MCF 10A (cell line): ENCODE measurements around the gene RPN1. TPM values are rescaled to one million over a fixed set of nuclear protein-coding genes. Genes with fewer than 3 reads are reported as not detected.

Experiments used
- BruUV-seq: library from RNA; stranded (reverse); fragments of 400-500 nt; replicated peaks from 2 replicates; lab custom pipeline; 2021; lab: Mats Ljungman, UMichigan
- CTCF ChIA-PET: fragments of 300-600 bp; sonication (Branson Sonifier 250); formaldehyde crosslinking; extraction: SDS; loops from one replicate; lab custom pipeline; 2021; ENCODE audit warnings: antibody characterized with exemption, inconsistent platforms; lab: Yijun Ruan, JAX
- POLR2A ChIA-PET: fragments of 300-600, 350-650 bp; sonication (Branson Sonifier 250); formaldehyde crosslinking; extraction: SDS; loops from one replicate; lab custom pipeline; 2020; ENCODE audit warnings: antibody characterized with exemption, inconsistent platforms; lab: Yijun Ruan, JAX
- DNase-seq: peaks from one replicate; pipeline ENCODE4 v3.0.0-alpha.2; 2018; ENCODE audit not compliant: unreplicated experiment
- H3K27ac Mint-ChIP-seq: one replicate; pipeline ENCODE4 v1.8.0; 2022; ENCODE audit warnings: mild to moderate bottlenecking, low read depth, mixed read lengths; ENCODE audit not compliant: unreplicated experiment
- H3K27me3 Mint-ChIP-seq: one replicate; pipeline ENCODE4 v1.8.0; 2022; ENCODE audit warnings: mixed read lengths; ENCODE audit not compliant: insufficient read depth, unreplicated experiment
- H3K36me3 Mint-ChIP-seq: one replicate; pipeline ENCODE4 v1.8.0; 2022; ENCODE audit warnings: mild to moderate bottlenecking, moderate library complexity, mixed read lengths; ENCODE audit not compliant: insufficient read depth, unreplicated experiment
- H3K4me1 Mint-ChIP-seq: one replicate; pipeline ENCODE4 v1.8.0; 2022; ENCODE audit warnings: mixed read lengths; ENCODE audit not compliant: insufficient read depth, unreplicated experiment
- H3K4me3 Mint-ChIP-seq: one replicate; pipeline ENCODE4 v1.8.0; 2022; ENCODE audit warnings: mild to moderate bottlenecking, moderate library complexity, mixed read lengths; ENCODE audit not compliant: unreplicated experiment
- H3K9me3 Mint-ChIP-seq: one replicate; pipeline ENCODE4 v1.8.0; 2022; ENCODE audit warnings: mixed read lengths; ENCODE audit not compliant: unreplicated experiment
- CTCF ChIP-seq: fragments of 200-600 bp; IDR thresholded peaks from one replicate; pipeline ENCODE4 v1.8.0; 2022; ENCODE audit warnings: antibody characterized with exemption, mild to moderate bottlenecking; ENCODE audit not compliant: unreplicated experiment
- intact Hi-C: fragments of 100-400 bp; cut with micrococcal nuclease; formaldehyde crosslinking; loops from 2 replicates; pipeline ENCODE4 v1.14.1; 2022
- total RNA-seq: library from RNA; stranded (reverse); gene quantifications from 2 replicates; pipeline ENCODE4 v1.2.3, GENCODE V29; 2022

RPN1 gene
- total RNA-seq, 1 experiment from 2014 or later: 240 TPM

DNA sequence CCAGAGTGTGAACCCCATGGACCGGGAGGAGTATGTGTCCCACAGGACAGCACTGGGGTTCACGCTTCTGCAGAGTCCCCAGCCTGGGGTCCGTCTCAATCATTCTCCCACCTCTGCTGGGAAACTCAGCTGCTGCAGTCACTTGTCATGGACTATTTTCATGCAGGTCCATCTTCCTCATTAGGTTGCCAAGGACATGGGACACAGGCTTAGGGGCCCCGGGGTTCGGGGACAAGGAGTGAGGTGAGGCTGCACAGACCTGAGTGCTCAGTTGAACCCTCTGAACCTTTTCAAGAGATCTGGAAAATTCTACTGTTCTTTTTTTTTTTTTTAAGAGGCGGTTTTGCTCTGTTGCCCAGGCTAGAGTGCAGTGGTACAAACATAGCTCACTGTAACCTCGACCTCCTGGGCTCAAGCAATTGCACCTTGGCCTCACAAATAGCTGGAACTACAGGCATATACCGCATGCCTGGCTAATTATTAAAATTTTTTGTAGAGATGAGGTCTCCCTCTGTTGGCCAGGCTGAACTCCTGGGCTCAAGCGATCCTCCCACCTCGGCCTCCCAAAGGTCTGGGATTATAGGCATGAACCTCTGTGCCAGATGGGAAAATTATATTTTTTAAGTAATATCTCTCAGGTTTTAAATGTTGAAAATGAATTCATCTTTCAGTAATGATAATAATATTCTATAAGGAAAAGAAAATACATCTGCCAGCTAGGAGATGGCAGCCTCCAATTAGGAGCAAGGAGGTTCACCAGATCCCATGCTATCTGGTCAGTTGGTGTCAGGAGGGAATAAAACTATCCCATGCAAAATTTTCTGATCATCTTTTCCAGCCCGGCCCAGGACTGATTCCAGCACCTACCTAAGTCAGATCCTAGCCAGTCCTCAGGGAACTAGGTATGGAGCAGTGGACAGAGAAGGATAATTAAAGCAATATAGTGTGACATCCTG lies 45.2 kb downstream of the RPN1 start:
- no peak for DNase-seq
- POLR2A ChIA-PET: no interaction called here
- CTCF ChIA-PET: interaction anchor here (1.4 to 7.4 kb wide), 4 partner anchors 9 to 511 kb away, joined by 5 to 67 read pairs (median 33); no protein-coding TSS in a partner anchor
- Mint-ChIP-seq H3K27me3 (no peaks in the 10 kb centered on the region), H3K4me1 (no peaks in the 10 kb centered on the region), H3K27ac (no peak overlapping the region), H3K4me3 (no peak overlapping the region), H3K36me3 (no peaks in the 10 kb centered on the region), H3K9me3 (no peaks in the 10 kb centered on the region)
- no peak for TF ChIP-seq CTCF
- intact Hi-C loops: loop anchor here (5.0 kb wide), 1 partner anchor 508 kb away; no protein-coding TSS in a partner anchor
- BruUV-seq: no TSS peak

DNA sequence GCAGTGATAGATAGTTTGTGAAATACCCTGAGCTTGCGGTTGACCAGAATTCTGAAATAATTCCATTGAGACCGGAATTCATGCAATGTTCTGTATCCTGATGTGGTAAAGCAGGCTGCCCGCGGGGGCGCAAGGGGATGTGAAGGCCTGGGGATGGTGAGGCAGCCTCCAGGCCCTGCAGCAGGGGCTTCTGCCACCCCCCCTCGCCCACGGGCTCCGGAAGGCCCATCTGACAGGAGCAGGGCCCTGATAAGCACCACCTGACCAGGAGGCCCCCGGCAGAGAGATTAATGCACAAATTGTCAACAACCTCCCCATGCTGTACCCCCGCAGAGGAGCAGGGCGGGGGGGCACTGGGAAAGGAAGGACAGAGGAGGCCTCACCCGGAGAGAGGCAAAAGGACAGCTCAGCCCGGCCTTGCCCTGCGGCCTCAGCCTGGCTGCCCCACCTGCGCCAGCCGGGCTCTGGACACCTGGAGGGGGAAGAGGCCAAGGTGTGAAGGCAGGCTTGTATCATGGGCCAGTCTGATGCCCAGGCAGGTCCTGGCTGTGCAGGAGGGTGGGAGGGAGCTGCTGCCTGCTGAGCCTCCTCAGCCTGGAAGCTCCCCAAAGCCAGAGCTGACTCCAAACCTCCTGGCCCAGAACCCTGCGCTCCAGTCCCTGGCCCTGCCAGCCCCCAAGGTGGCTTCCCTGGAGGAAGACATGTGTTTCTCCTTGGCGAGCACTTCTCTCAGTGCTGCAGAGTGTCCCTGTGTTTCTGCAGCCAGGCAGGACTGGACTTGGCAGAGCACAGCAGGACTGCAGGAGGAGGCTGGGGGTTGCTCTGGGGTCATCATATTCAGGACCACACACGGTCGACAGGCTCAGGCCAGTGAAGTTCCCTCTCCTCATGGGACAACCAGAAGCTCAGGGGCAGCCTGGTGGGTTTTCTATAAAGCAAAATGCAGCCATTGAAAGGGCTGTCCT lies 46.5 kb downstream of the RPN1 start:
- Mint-ChIP-seq H3K4me1 (no peaks in the 10 kb centered on the region), H3K36me3 (no peaks in the 10 kb centered on the region), H3K4me3 (no peak overlapping the region), H3K27me3 (no peaks in the 10 kb centered on the region), H3K27ac (no peak overlapping the region), H3K9me3 (no peaks in the 10 kb centered on the region)
- DNase-seq: no peak
- ChIA-PET CTCF (interaction anchor here (1.4 to 7.4 kb wide), 3 partner anchors 10 to 509 kb away, joined by 5 to 67 read pairs (median 32); no protein-coding TSS in a partner anchor), POLR2A (no interaction called here)
- intact Hi-C loops: no loop called here
- BruUV-seq: no TSS peak
- TF ChIP-seq CTCF: no peak

DNA sequence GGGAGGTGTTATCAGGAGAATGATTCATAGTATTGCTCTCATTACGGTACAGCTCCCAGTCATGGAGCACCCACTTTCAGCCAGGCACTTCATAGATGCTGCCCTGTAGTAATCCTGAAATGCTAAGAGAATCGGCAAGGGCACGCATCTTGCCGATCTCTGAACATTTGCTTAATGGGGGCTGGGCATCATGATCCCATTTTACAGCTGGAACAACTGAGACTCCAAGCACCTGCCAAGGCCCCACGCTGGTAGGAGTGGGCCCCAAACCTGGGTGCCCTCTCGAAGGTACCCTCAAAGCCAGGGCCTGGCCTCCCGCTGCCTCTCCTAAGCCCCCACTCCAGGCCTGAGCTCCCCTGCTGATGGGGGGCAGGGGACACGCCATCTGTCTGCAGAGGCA lies 47.3 kb downstream of the RPN1 start:
- Mint-ChIP-seq H3K27ac (no peak overlapping the region), H3K4me1 (no peaks in the 10 kb centered on the region), H3K27me3 (no peaks in the 10 kb centered on the region), H3K36me3 (no peaks in the 10 kb centered on the region), H3K4me3 (no peak overlapping the region), H3K9me3 (no peaks in the 10 kb centered on the region)
- intact Hi-C loops: no loop called here
- no peak for DNase-seq
- BruUV-seq: no TSS peak
- CTCF ChIA-PET: interaction anchor here (7.4 kb wide), 1 partner anchor 177 kb away, joined by 67 read pairs; no protein-coding TSS in a partner anchor
- POLR2A ChIA-PET: no interaction called here
- TF ChIP-seq CTCF: no peak
